ENCODE results near the gene LMTK2.

GRCh38 chr7:98254951-98255610 lies 148.4 kb downstream of the LMTK2 start:
- TF ChIP-seq EZH2 (IDR thresholded peaks at IDR 0.05; ENCODE audit: insufficient read depth, poor library complexity, severe bottlenecking) (no peak), EZH2phosphoT487 (IDR thresholded peaks at IDR 0.05; ENCODE audit: insufficient read depth, low read depth) (no peak)
